ENCODE data around the gene TEDC1.

Gene TEDC1

DNA sequence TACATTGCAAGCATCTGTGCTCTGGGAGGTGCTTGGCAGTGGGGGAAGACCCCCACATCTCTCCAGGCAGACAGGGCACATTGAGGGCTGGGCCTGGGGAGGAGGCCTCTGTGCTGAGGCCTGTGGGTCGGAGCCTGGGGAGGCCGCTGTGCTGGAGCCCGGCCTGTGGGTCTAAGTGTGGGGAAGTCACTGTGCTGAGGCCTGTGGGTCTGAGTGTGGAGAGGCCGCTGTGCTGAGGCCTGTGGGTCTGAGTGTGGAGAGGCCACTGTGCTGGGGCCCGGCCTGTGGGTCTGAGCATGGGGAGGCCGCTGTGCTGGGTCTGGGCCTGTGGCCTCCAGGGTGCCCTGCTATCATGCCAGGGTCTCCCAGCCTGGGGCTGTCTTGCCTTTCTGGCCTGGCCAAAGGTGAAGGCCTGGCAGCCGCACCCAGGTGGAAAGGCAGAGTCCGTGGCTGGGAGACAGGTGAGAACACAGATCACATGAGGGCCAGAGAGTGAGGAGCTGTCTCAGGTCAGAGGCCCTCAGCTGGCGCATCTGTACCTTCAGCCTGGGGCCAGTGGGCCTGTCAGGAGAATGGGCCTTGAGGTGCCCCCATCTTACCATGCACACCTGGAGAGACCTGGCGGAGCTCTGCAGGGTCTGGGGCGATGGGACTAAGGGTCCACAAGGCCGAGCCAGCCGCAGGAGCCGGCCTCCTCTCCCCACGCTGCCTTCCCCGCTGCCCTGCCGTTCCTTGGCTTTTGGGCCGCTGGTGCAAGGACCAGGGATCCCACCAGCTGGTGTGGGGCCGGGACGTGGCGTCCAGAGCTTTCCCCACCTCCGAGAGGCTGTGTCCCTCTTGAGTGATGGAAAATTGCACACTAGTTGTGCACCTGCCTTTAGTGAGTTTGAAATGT lies 35.0 kb upstream of the TEDC1 start:
- no peak overlapping the region for H2BK120ac ChIP-seq (ENCODE audit: low read depth, low read length)
- H2BK15ac ChIP-seq (replicated peaks; ENCODE audit: low read depth): no peak overlapping the region
- H3K4me3 ChIP-seq (ENCODE audit: low read length): no peak overlapping the region
- no peak overlapping the region for H2AK5ac ChIP-seq (ENCODE audit: low read length)
- no peaks in the 10 kb centered on the region for H3K79me2 ChIP-seq (ENCODE audit: control insufficient read depth, insufficient read depth, low read length)
- no peak overlapping the region for H3K27ac ChIP-seq (ENCODE audit: low read depth, low read length)
- H3K27me3 ChIP-seq (ENCODE audit: insufficient read depth, low read length, poor library complexity): no peaks in the 10 kb centered on the region
- no peak overlapping the region for H4K5ac ChIP-seq (ENCODE audit: low read length)
- no peak overlapping the region for H3K56ac ChIP-seq (ENCODE audit: low read length)
- H3K23ac ChIP-seq (ENCODE audit: low read length): no peak overlapping the region
- no peak overlapping the region for H3K9ac ChIP-seq (ENCODE audit: low read length)
- H3K4ac ChIP-seq (ENCODE audit: low read depth, low read length): no peak overlapping the region
- WGBS (ENCODE audit: extremely low coverage, insufficient coverage, low lambda C conversion rate): no CpG with 5 or more reads among the region's 22 CpGs
- H2BK5ac ChIP-seq (ENCODE audit: low read length): no peak overlapping the region
- peaks cover 17% of the 10 kb centered on the region for H3K36me3 ChIP-seq (ENCODE audit: control insufficient read depth, insufficient read depth, low read length)
- H3K4me1 ChIP-seq (ENCODE audit: control insufficient read depth, low read depth, low read length): no peaks in the 10 kb centered on the region
- H3K79me1 ChIP-seq (ENCODE audit: low read length): no peaks in the 10 kb centered on the region
- DNase-seq: no peak
- no peak overlapping the region for H3K18ac ChIP-seq (ENCODE audit: low read length)
- no peak overlapping the region for H3K4me2 ChIP-seq (ENCODE audit: low read length)
- no peak overlapping the region for H4K8ac ChIP-seq (ENCODE audit: low read depth, low read length)

DNA sequence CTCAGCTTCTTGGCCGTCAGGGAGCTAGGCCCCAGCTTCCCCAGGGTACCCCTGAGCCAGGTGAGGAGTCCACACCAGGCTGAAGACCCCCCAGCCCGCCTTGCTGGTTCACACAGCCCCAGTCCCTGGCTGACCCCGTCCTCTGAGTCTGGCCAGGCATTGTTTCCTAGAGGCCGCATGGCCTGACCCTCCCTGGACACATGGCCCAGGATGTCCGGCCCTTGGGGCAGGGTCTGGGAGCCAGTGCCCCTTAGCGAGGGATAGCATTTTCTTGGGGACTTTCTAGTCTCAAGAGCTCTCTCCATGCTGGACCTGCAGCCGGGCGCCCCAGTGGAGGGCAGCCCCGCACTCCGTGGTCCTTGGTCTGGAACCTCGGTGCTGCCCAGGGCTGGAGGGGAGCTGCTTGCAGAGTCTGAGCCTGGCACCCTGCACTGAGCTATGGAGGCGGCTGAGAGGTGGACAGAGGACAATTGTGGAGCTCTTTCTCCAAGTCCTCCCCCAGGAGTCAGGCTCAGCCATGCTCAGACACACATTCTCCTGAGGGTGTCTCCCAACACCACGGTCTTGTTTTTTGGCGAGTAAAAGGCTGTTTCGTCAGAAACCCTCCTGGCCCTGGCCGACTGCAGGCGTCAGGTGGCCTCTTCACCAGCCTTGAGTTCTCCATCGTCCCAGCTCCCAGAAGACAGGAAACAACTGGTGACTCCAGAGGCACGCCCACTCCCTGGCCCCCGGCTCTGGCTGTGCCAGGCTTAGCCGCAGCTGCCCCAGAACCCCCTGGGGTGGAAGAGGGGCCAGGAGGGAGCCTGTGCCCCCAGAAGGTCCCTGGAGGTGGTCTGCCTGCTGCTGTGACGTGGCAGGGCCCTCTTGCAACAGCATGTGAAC lies 34.1 kb upstream of the TEDC1 start:
- no peak overlapping the region for H2BK15ac ChIP-seq (replicated peaks; ENCODE audit: low read depth)
- H3K79me2 ChIP-seq (ENCODE audit: control insufficient read depth, insufficient read depth, low read length): no peaks in the 10 kb centered on the region
- H3K18ac ChIP-seq (ENCODE audit: low read length): no peak overlapping the region
- H4K5ac ChIP-seq (ENCODE audit: low read length): no peak overlapping the region
- no peak overlapping the region for H3K27ac ChIP-seq (ENCODE audit: low read depth, low read length)
- no peak overlapping the region for H3K23ac ChIP-seq (ENCODE audit: low read length)
- no peak overlapping the region for H2AK5ac ChIP-seq (ENCODE audit: low read length)
- no peaks in the 10 kb centered on the region for H3K79me1 ChIP-seq (ENCODE audit: low read length)
- no peaks in the 10 kb centered on the region for H3K4me1 ChIP-seq (ENCODE audit: control insufficient read depth, low read depth, low read length)
- DNase-seq: no peak
- WGBS (ENCODE audit: extremely low coverage, insufficient coverage, low lambda C conversion rate): no CpG with 5 or more reads among the region's 22 CpGs
- no peak overlapping the region for H3K4me2 ChIP-seq (ENCODE audit: low read length)
- H3K27me3 ChIP-seq (ENCODE audit: insufficient read depth, low read length, poor library complexity): no peaks in the 10 kb centered on the region
- H4K8ac ChIP-seq (ENCODE audit: low read depth, low read length): no peak overlapping the region
- no peak overlapping the region for H2BK120ac ChIP-seq (ENCODE audit: low read depth, low read length)
- H3K4me3 ChIP-seq (ENCODE audit: low read length): no peak overlapping the region
- H3K9ac ChIP-seq (ENCODE audit: low read length): no peak overlapping the region
- no peak overlapping the region for H3K56ac ChIP-seq (ENCODE audit: low read length)
- H2BK5ac ChIP-seq (ENCODE audit: low read length): no peak overlapping the region
- H3K4ac ChIP-seq (ENCODE audit: low read depth, low read length): no peak overlapping the region
- peaks cover 19% of the 10 kb centered on the region for H3K36me3 ChIP-seq (ENCODE audit: control insufficient read depth, insufficient read depth, low read length)

DNA sequence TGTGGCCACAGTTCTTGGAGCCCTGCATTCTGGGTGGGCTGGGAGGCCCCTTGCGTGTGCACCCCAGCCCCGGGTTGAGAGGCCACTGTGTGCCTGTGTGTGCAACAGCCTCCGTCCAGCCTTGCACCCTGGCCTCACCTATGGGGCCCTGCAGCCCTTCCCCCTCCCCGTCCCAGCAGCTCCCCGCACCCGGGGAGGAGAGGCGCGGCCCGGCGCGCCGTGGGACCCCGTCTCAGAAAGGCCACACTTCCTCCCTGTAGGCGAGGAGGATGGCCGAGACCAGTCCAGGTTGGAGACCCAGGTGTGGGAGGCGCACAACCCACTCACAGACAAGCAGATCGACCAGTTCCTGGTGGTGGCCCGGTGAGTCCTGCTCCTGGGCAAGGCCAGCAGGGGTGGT lies 33.0 kb upstream of the TEDC1 start:
- Histone ChIP-seq H3K4me3 (ENCODE audit: low read length) (no peak overlapping the region), H3K79me1 (ENCODE audit: low read length) (no peaks in the 10 kb centered on the region), H2BK5ac (ENCODE audit: low read length) (no peak overlapping the region), H3K4ac (ENCODE audit: low read depth, low read length) (no peak overlapping the region), H2BK15ac (replicated peaks; ENCODE audit: low read depth) (no peak overlapping the region), H2BK120ac (ENCODE audit: low read depth, low read length) (no peak overlapping the region), H3K56ac (ENCODE audit: low read length) (no peak overlapping the region), H4K8ac (ENCODE audit: low read depth, low read length) (no peak overlapping the region), H2AK5ac (ENCODE audit: low read length) (no peak overlapping the region), H4K5ac (ENCODE audit: low read length) (no peak overlapping the region), H3K27ac (ENCODE audit: low read depth, low read length) (no peak overlapping the region), H3K27me3 (ENCODE audit: insufficient read depth, low read length, poor library complexity) (no peaks in the 10 kb centered on the region), H3K23ac (ENCODE audit: low read length) (no peak overlapping the region), H3K18ac (ENCODE audit: low read length) (no peak overlapping the region), H3K4me2 (ENCODE audit: low read length) (no peak overlapping the region), H3K4me1 (ENCODE audit: control insufficient read depth, low read depth, low read length) (no peaks in the 10 kb centered on the region), H3K36me3 (ENCODE audit: control insufficient read depth, insufficient read depth, low read length) (peaks cover 17% of the 10 kb centered on the region), H3K9ac (ENCODE audit: low read length) (no peak overlapping the region), H3K79me2 (ENCODE audit: control insufficient read depth, insufficient read depth, low read length) (no peaks in the 10 kb centered on the region)
- no CpG with 5 or more reads among the region's 18 CpGs for WGBS (ENCODE audit: extremely low coverage, insufficient coverage, low lambda C conversion rate)
- no peak for DNase-seq

DNA sequence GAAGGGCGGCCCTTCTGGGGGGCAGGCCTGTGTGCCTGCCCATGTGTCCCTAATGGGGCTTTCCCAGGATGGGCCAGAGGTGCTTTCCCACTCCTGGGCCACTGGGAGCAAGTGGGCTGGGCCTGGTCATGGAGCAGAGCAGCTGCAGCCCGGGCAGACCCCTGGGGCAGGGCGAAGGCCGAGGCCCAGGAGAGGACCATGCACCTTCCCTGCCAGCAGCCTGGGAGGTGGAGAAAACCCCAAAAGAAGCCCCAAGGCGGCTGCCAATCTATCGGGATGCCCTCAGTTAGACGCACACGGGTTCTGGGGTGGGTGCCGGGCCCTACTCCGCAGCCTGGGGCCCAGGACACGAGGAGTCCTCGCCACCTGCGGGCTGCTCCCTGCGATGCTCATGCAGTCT lies 32.5 kb upstream of the TEDC1 start:
- no CpG with 5 or more reads among the region's 14 CpGs for WGBS (ENCODE audit: extremely low coverage, insufficient coverage, low lambda C conversion rate)
- Histone ChIP-seq H3K56ac (ENCODE audit: low read length) (no peak overlapping the region), H4K5ac (ENCODE audit: low read length) (no peak overlapping the region), H2BK120ac (ENCODE audit: low read depth, low read length) (no peak overlapping the region), H4K8ac (ENCODE audit: low read depth, low read length) (no peak overlapping the region), H2AK5ac (ENCODE audit: low read length) (no peak overlapping the region), H3K36me3 (ENCODE audit: control insufficient read depth, insufficient read depth, low read length) (peaks cover 17% of the 10 kb centered on the region), H3K23ac (ENCODE audit: low read length) (no peak overlapping the region), H3K27ac (ENCODE audit: low read depth, low read length) (no peak overlapping the region), H2BK15ac (replicated peaks; ENCODE audit: low read depth) (no peak overlapping the region), H3K4me3 (ENCODE audit: low read length) (no peak overlapping the region), H3K18ac (ENCODE audit: low read length) (no peak overlapping the region), H3K79me2 (ENCODE audit: control insufficient read depth, insufficient read depth, low read length) (no peaks in the 10 kb centered on the region), H3K27me3 (ENCODE audit: insufficient read depth, low read length, poor library complexity) (no peaks in the 10 kb centered on the region), H3K4ac (ENCODE audit: low read depth, low read length) (no peak overlapping the region), H2BK5ac (ENCODE audit: low read length) (no peak overlapping the region), H3K4me1 (ENCODE audit: control insufficient read depth, low read depth, low read length) (no peaks in the 10 kb centered on the region), H3K79me1 (ENCODE audit: low read length) (no peaks in the 10 kb centered on the region), H3K4me2 (ENCODE audit: low read length) (no peak overlapping the region), H3K9ac (ENCODE audit: low read length) (no peak overlapping the region)
- DNase-seq: no peak

DNA sequence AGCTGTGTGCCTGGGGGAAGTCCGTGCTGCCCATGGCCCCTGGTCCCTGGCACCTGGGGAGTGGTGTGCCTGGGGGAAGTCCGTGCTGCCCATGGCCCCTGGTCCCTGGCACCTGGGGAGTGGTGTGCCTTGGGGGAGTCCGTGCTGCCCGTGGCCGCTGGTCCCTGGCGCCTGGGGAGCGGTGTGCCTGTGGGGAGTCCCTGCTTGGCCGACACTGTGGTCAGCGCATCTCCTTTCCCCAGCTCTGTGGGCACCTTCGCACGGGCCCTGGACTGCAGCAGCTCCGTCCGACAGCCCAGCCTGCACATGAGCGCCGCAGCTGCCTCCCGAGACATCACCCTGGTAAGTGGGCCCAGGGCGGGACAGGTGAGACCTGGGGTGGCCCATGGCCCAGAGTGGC lies 30.9 kb upstream of the TEDC1 start:
- no peak overlapping the region for H3K18ac ChIP-seq (ENCODE audit: low read length)
- H2BK15ac ChIP-seq (replicated peaks; ENCODE audit: low read depth): no peak overlapping the region
- no peak overlapping the region for H2AK5ac ChIP-seq (ENCODE audit: low read length)
- WGBS (ENCODE audit: extremely low coverage, insufficient coverage, low lambda C conversion rate): no CpG with 5 or more reads among the region's 17 CpGs
- no peaks in the 10 kb centered on the region for H3K79me1 ChIP-seq (ENCODE audit: low read length)
- H3K4me2 ChIP-seq (ENCODE audit: low read length): no peak overlapping the region
- H2BK120ac ChIP-seq (ENCODE audit: low read depth, low read length): no peak overlapping the region
- no peak for DNase-seq
- H3K27ac ChIP-seq (ENCODE audit: low read depth, low read length): no peak overlapping the region
- no peak overlapping the region for H4K8ac ChIP-seq (ENCODE audit: low read depth, low read length)
- H3K56ac ChIP-seq (ENCODE audit: low read length): no peak overlapping the region
- no peak overlapping the region for H3K4ac ChIP-seq (ENCODE audit: low read depth, low read length)
- no peak overlapping the region for H3K23ac ChIP-seq (ENCODE audit: low read length)
- H3K79me2 ChIP-seq (ENCODE audit: control insufficient read depth, insufficient read depth, low read length): no peaks in the 10 kb centered on the region
- no peak overlapping the region for H3K9ac ChIP-seq (ENCODE audit: low read length)
- H4K5ac ChIP-seq (ENCODE audit: low read length): no peak overlapping the region
- H2BK5ac ChIP-seq (ENCODE audit: low read length): no peak overlapping the region
- H3K27me3 ChIP-seq (ENCODE audit: insufficient read depth, low read length, poor library complexity): no peaks in the 10 kb centered on the region
- no peak overlapping the region for H3K4me3 ChIP-seq (ENCODE audit: low read length)
- no peaks in the 10 kb centered on the region for H3K4me1 ChIP-seq (ENCODE audit: control insufficient read depth, low read depth, low read length)
- H3K36me3 ChIP-seq (ENCODE audit: control insufficient read depth, insufficient read depth, low read length): peaks cover 19% of the 10 kb centered on the region

Data from mesendoderm (in vitro differentiated cells).